HEK293 (cell line): ENCODE results near the gene PLCH2.

Experiments used
- CTCF ChIA-PET: fragments of 350-600 bp; formaldehyde crosslinking; extraction: SDS; loops from one replicate; lab custom pipeline; 2021; ENCODE audit warnings: antibody characterized with exemption; lab: Yijun Ruan, JAX
- POLR2A ChIA-PET: fragments of 300-600 bp; formaldehyde crosslinking; extraction: SDS; loops from one replicate; lab custom pipeline; 2020; ENCODE audit warnings: antibody characterized with exemption, inconsistent platforms; lab: Yijun Ruan, JAX
- H3K27ac ChIP-seq: fragments of 200-500 bp; sonication (Bioruptor generic); 2 replicates; pipeline ENCODE4 v1.5.1; 2014; ENCODE audit warnings: low read depth, low read length, control low read depth, inconsistent platforms; ENCODE audit errors: extremely low read depth
- H3K36me3 ChIP-seq, 2 experiments: fragments of 200-500 bp in 1 of 2; sonication (Bioruptor generic) in 1 of 2; 1 replicate in 1 of 2; 2 replicates in 1 of 2; pipeline ENCODE4 v1.5.1; 2014 to 2017; ENCODE audit warnings: inconsistent platforms in 2 of 2, low read length in 2 of 2; ENCODE audit not compliant: control insufficient read depth in 2 of 2, insufficient read depth in 1 of 2
- H3K4me1 ChIP-seq: fragments of 200-500 bp; sonication (Bioruptor generic); 2 replicates; pipeline ENCODE4 v1.5.1; 2014; ENCODE audit warnings: mild to moderate bottlenecking, low read length, inconsistent platforms; ENCODE audit not compliant: control insufficient read depth, insufficient read depth
- H3K4me3 ChIP-seq: 2 replicates; pipeline ENCODE4 v1.5.1; 2011; ENCODE audit warnings: low read depth, mild to moderate bottlenecking, control low read depth, low read length, moderate library complexity
- H3K9me3 ChIP-seq: fragments of 200-500 bp; sonication (Bioruptor generic); 2 replicates; pipeline ENCODE4 v1.5.1; 2014; ENCODE audit warnings: low read depth, low read length, inconsistent platforms; ENCODE audit not compliant: control insufficient read depth, insufficient read depth
- GLIS1 ChIP-seq: fragments of 450-650 bp; formaldehyde crosslinking; IDR thresholded peaks from 2 replicates; pipeline ENCODE4 v1.5.1; 2016; ENCODE audit warnings: missing biosample characterization, missing genetic modification characterization
- HOXD13 ChIP-seq: sonication (generic); formaldehyde crosslinking; IDR thresholded peaks from 2 replicates; pipeline ENCODE4 v1.8.0; 2022; ENCODE audit warnings: missing genetic modification reagents, borderline replicate concordance
- KLF1 ChIP-seq: fragments of 450-650 bp; formaldehyde crosslinking; IDR thresholded peaks from 2 replicates; pipeline ENCODE4 v1.5.1; 2016; ENCODE audit warnings: missing biosample characterization, missing genetic modification characterization
- MYNN ChIP-seq: fragments of 450-650 bp; formaldehyde crosslinking; IDR thresholded peaks from 2 replicates; pipeline ENCODE4 v1.5.1; 2016; ENCODE audit warnings: missing biosample characterization, missing genetic modification characterization, borderline replicate concordance
- PRDM1 ChIP-seq: fragments of 450-650 bp; formaldehyde crosslinking; IDR thresholded peaks from 2 replicates; pipeline ENCODE4; 2016; ENCODE audit warnings: missing biosample characterization, missing genetic modification characterization
- SALL2 ChIP-seq: fragments of 450-650 bp; formaldehyde crosslinking; IDR thresholded peaks from 2 replicates; pipeline ENCODE4 v1.5.0; 2017; ENCODE audit warnings: missing biosample characterization, mild to moderate bottlenecking, missing genetic modification characterization, borderline replicate concordance
- ZBTB17 ChIP-seq: fragments of 450-650 bp; formaldehyde crosslinking; IDR thresholded peaks from 2 replicates; pipeline ENCODE4 v1.5.1; 2016; ENCODE audit warnings: missing biosample characterization, missing genetic modification characterization
- ZFHX2 ChIP-seq: fragments of 450-650 bp; formaldehyde crosslinking; conservative IDR thresholded peaks from 2 replicates; pipeline ENCODE4 v1.5.1; 2016; ENCODE audit warnings: missing biosample characterization, missing genetic modification characterization
- ZFP3 ChIP-seq: fragments of 450-650 bp; formaldehyde crosslinking; IDR thresholded peaks from 2 replicates; pipeline ENCODE4 v1.5.1; 2016; ENCODE audit warnings: low read depth, missing biosample characterization, missing genetic modification characterization
- ZIC2 ChIP-seq: fragments of 450-650 bp; formaldehyde crosslinking; IDR thresholded peaks from 2 replicates; pipeline ENCODE4 v1.5.1; 2016; ENCODE audit warnings: missing biosample characterization, missing genetic modification characterization
- ZNF114 ChIP-seq: fragments of 450-650 bp; formaldehyde crosslinking; IDR thresholded peaks from 2 replicates; pipeline ENCODE4 v1.5.0; 2017; ENCODE audit warnings: missing biosample characterization, missing genetic modification characterization
- ZNF174 ChIP-seq: fragments of 450-650 bp; formaldehyde crosslinking; IDR thresholded peaks from 2 replicates; pipeline ENCODE4 v1.5.0; 2017; ENCODE audit warnings: missing biosample characterization, mild to moderate bottlenecking, missing genetic modification characterization
- ZNF214 ChIP-seq: fragments of 450-650 bp; formaldehyde crosslinking; IDR thresholded peaks from 2 replicates; pipeline ENCODE4 v1.5.1; 2017; ENCODE audit warnings: missing biosample characterization, mild to moderate bottlenecking, missing genetic modification characterization, borderline replicate concordance
- ZNF239 ChIP-seq: fragments of 450-650 bp; formaldehyde crosslinking; IDR thresholded peaks from 2 replicates; pipeline ENCODE4 v1.5.1; 2016; ENCODE audit warnings: missing biosample characterization, missing genetic modification characterization
- ZNF335 ChIP-seq: fragments of 450-650 bp; formaldehyde crosslinking; conservative IDR thresholded peaks from 2 replicates; pipeline ENCODE4 v1.5.1; 2016; ENCODE audit warnings: missing biosample characterization, missing genetic modification characterization
- ZNF37A ChIP-seq: fragments of 450-650 bp; IDR thresholded peaks from 2 replicates; pipeline ENCODE4 v1.5.1; 2018; ENCODE audit warnings: missing biosample characterization, missing genetic modification characterization
- ZNF416 ChIP-seq: fragments of 450-650 bp; formaldehyde crosslinking; IDR thresholded peaks from 2 replicates; pipeline ENCODE4 v1.5.1; 2016; ENCODE audit warnings: missing biosample characterization, missing genetic modification characterization
- ZNF600 ChIP-seq: fragments of 450-650 bp; formaldehyde crosslinking; IDR thresholded peaks from 2 replicates; pipeline ENCODE4 v1.5.1; 2016; ENCODE audit warnings: missing biosample characterization, missing genetic modification characterization
- ZNF670 ChIP-seq: fragments of 450-650 bp; formaldehyde crosslinking; IDR thresholded peaks from 2 replicates; pipeline ENCODE4 v1.5.1; 2016; ENCODE audit warnings: missing biosample characterization, missing genetic modification characterization, low read depth
- ZNF76 ChIP-seq: fragments of 450-650 bp; formaldehyde crosslinking; IDR thresholded peaks from 2 replicates; pipeline ENCODE4; 2016; ENCODE audit warnings: low read depth, missing biosample characterization, missing genetic modification characterization, borderline replicate concordance
- TF ChIP-seq, protein P1 (sequence below): fragments of 450-650 bp; formaldehyde crosslinking; IDR thresholded peaks from 2 replicates; pipeline ENCODE4 v1.5.1; 2017; ENCODE audit warnings: missing biosample characterization, missing genetic modification characterization
- TF ChIP-seq, protein P2 (sequence below): fragments of 450-650 bp; formaldehyde crosslinking; IDR thresholded peaks from 2 replicates; pipeline ENCODE4 v1.5.1; 2016; ENCODE audit warnings: missing biosample characterization, missing genetic modification characterization
- TF ChIP-seq, protein P3 (sequence below): fragments of 450-650 bp; formaldehyde crosslinking; IDR thresholded peaks from 2 replicates; pipeline ENCODE4 v1.5.1; 2016; ENCODE audit warnings: missing biosample characterization, missing genetic modification characterization
- TF ChIP-seq, protein P4 (sequence below): fragments of 450-650 bp; formaldehyde crosslinking; IDR thresholded peaks from 2 replicates; pipeline ENCODE4 v1.5.1; 2016; ENCODE audit warnings: missing biosample characterization, missing genetic modification characterization

PLCH2 gene

DNA sequence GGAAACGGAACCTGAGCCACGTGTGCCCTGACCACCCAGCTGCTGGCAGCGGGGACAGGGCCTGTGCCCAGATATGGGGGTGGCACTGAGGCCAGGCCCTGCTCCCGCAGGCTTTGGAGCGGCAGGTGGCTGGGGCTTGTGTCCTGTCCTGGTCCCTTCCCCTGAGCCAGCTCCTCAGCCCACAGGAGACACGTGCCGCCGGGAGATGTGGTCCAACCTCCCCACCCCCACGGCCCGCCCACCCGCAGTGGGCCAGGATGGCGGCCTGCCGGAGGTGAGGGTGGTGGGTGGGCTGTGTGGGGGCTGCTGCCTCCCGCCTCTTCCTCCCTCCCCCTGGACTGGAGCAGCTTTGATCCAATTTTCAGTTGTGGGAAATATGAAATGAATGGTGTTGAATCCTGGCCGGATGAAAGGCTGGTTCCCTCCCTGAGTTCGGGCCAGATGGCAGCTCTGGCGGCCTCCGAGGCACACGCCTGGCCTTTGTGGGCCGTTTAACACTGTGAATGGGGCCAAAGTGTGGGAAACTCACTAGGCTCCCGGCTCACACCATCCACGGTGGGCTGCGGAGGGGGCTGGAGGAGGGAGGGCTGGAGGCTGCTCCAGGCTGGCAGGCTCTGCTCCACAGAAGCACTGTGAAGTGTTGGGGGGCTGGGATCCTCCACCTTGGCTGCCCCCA is 56.5 kb downstream of the PLCH2 start (continued):
- no peak for TF ChIP-seq ZNF670 (tag by site-specific recombination)
- TF ChIP-seq, all 188 proteins: peak for 4

DNA sequence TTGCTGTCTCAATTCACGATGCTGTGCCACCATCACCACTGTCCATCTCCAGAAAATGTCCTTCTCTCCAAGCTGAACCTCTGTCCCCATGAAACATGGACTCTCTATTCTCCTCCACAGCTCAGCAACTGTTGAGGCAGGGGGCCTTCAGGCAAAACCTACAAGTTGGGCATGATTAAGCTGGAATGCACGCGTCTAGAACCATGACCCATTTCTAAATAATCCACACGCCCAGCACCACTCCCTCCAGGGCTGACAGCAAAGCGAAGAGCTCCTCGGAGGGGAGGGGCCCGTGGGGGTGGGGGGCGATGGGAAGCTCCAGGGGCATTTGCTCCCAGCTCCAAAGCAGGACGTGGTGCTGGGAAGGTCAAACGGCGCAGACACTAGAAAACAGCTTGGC is 57.3 kb downstream of the PLCH2 start:
- H3K4me1 ChIP-seq, result no peaks in the 10 kb centered on the region
- POLR2A ChIA-PET, result interaction anchor here (1.1 kb wide), 1 partner anchor 13 kb away, joined by 4 read pairs; no protein-coding TSS in a partner anchor
- CTCF ChIA-PET, result interaction anchor here (0.6 to 2.9 kb wide), 3 partner anchors 14 to 149 kb away, joined by 3 to 9 read pairs (median 5); no protein-coding TSS in a partner anchor
- H3K9me3 ChIP-seq, result no peaks in the 10 kb centered on the region
- H3K36me3 ChIP-seq, result peaks cover 0 to 6% of the 10 kb centered on the region in 2 experiments; a peak in 1 of 3 replicates
- H3K27ac ChIP-seq, result no peak overlapping the region
- TF ChIP-seq MYNN (tag by site-specific recombination), result no peak
- TF ChIP-seq ZNF335, result no peak
- no peak for TF ChIP-seq ZNF214
- TF ChIP-seq ZNF416, result no peak
- no peak for TF ChIP-seq ZNF114 (tag by site-specific recombination)
- no peak for TF ChIP-seq ZNF239 (tag by site-specific recombination)
- no peak overlapping the region for H3K4me3 ChIP-seq

DNA sequence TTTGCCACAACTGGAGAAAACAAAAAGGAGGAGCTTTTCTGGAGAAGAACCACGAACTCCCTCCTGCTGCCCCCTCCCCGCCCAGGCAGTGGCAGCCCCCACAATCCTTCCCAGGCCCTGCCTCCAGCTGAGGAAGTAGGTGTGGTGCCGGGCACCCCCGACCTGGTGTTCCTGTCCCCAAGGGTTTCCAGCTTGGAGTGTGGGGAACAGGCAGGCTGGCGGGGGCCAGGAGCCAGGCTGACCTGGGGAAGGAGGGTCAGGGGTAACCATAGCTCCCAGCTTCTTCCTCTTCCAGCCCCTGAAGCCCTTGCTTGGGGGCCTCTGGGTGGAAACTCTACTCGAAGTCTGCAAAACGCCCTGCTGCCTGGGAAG is 58.2 kb downstream of the PLCH2 start:
- CTCF ChIA-PET, result interaction anchor here (1.2 to 2.9 kb wide), 4 partner anchors 10 to 339 kb away, joined by 3 to 9 read pairs (median 4); partner anchors contain the start of gene FAAP20
- H3K4me1 ChIP-seq, result no peaks in the 10 kb centered on the region
- no peak overlapping the region for H3K27ac ChIP-seq
- H3K9me3 ChIP-seq, result no peaks in the 10 kb centered on the region
- H3K36me3 ChIP-seq, result no peaks in the 10 kb centered on the region
- POLR2A ChIA-PET, result interaction anchor here (2.0 kb wide), 1 partner anchor 8 kb away, joined by 16 read pairs; the partner anchor contains the start of gene PANK4
- TF ChIP-seq ZFHX2 (tag by site-specific recombination), result 0 out of 2 replicates have a peak, but pooled peaks have one; percentile 8
- TF ChIP-seq ZNF174 (tag by site-specific recombination), result no peak
- H3K4me3 ChIP-seq, result no peak overlapping the region

DNA sequence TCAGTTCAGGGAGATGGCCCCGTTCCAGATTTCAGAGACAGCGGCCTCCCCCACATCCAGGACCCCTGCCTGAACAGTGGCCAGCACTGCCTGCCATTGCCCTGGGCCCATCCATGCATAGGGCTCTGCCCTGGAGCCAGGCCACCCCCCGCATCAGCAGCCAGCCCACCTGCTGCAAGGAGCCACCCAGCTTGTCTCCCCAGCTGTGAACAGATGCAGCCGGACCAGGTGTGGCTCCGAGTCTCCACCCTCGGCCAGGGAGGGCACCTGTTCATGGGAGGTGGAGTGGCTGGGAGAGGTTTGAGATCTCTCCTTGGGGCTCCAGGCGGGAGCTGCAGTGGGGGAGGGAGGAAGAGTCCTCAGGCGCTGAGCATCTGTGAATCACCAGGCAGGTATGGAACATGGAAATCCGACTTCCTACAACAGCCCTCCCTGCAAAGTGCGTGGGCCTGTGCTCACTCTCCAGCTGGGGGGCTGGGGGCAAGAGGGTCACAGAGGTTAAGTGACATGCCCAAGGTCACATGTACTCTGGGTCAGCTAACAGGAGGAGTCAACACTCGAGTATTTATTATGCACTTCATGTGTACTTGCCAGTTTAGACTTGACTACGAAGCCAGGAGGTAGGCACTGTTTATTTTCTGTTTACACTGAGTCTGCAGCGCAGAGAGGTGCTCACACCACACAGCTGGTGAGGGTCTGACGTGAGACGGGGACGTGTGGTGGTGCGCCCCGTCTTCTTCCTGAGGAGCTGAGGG is 58.8 kb downstream of the PLCH2 start:
- no peak overlapping the region for H3K27ac ChIP-seq
- ChIA-PET POLR2A (interaction anchor here (0.6 to 2.0 kb wide), 2 partner anchors 8 to 9 kb away, joined by 3 to 16 read pairs; partner anchors contain the start of gene PANK4), CTCF (interaction anchor here (0.6 to 2.9 kb wide), 6 partner anchors 10 to 340 kb away, joined by 3 to 9 read pairs (median 4); partner anchors contain the start of gene FAAP20)
- H3K36me3 ChIP-seq, result no peaks in the 10 kb centered on the region
- no peaks in the 10 kb centered on the region for H3K4me1 ChIP-seq
- H3K4me3 ChIP-seq, result no peak overlapping the region
- H3K9me3 ChIP-seq, result no peaks in the 10 kb centered on the region
- TF ChIP-seq ZFHX2 (tag by site-specific recombination) (0 out of 2 replicates have a peak, but pooled peaks have one; percentile 32), ZNF600 (tag by site-specific recombination) (no peak), ZIC2 (peak; percentile 61; the same call in 1 of the 2 replicates), ZNF37A (tag by site-specific recombination) (no peak), ZFP3 (tag by site-specific recombination) (no peak), ZBTB17 (tag by site-specific recombination) (no peak), HOXD13 (CRISPR knock-in tag) (no peak), ZNF76 (no peak), KLF1 (peak; percentile 32), PRDM1 (tag by site-specific recombination) (no peak), SALL2 (no peak), GLIS1 (tag by site-specific recombination) (peak; percentile 90)
- TF ChIP-seq, protein P1, sequence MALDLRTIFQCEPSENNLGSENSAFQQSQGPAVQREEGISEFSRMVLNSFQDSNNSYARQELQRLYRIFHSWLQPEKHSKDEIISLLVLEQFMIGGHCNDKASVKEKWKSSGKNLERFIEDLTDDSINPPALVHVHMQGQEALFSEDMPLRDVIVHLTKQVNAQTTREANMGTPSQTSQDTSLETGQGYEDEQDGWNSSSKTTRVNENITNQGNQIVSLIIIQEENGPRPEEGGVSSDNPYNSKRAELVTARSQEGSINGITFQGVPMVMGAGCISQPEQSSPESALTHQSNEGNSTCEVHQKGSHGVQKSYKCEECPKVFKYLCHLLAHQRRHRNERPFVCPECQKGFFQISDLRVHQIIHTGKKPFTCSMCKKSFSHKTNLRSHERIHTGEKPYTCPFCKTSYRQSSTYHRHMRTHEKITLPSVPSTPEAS, result no peak
- TF ChIP-seq, protein P2, sequence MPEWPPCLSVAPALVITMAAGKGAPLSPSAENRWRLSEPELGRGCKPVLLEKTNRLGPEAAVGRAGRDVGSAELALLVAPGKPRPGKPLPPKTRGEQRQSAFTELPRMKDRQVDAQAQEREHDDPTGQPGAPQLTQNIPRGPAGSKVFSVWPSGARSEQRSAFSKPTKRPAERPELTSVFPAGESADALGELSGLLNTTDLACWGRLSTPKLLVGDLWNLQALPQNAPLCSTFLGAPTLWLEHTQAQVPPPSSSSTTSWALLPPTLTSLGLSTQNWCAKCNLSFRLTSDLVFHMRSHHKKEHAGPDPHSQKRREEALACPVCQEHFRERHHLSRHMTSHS, result no peak
- TF ChIP-seq, protein P3, sequence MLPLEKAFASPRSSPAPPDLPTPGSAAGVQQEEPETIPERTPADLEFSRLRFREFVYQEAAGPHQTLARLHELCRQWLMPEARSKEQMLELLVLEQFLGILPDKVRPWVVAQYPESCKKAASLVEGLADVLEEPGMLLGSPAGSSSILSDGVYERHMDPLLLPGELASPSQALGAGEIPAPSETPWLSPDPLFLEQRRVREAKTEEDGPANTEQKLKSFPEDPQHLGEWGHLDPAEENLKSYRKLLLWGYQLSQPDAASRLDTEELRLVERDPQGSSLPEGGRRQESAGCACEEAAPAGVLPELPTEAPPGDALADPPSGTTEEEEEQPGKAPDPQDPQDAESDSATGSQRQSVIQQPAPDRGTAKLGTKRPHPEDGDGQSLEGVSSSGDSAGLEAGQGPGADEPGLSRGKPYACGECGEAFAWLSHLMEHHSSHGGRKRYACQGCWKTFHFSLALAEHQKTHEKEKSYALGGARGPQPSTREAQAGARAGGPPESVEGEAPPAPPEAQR, result no peak
- TF ChIP-seq, protein P4, sequence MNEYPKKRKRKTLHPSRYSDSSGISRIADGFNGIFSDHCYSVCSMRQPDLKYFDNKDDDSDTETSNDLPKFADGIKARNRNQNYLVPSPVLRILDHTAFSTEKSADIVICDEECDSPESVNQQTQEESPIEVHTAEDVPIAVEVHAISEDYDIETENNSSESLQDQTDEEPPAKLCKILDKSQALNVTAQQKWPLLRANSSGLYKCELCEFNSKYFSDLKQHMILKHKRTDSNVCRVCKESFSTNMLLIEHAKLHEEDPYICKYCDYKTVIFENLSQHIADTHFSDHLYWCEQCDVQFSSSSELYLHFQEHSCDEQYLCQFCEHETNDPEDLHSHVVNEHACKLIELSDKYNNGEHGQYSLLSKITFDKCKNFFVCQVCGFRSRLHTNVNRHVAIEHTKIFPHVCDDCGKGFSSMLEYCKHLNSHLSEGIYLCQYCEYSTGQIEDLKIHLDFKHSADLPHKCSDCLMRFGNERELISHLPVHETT (tag by site-specific recombination), result no peak
